ENCODE measurements around the gene ZNF717.
"Not testable (repeated sequence)": the region's sequence is repeated elsewhere in the genome, so short reads cannot be mapped to it uniquely, and the experiment has no call there.

ZNF717 gene

DNA sequence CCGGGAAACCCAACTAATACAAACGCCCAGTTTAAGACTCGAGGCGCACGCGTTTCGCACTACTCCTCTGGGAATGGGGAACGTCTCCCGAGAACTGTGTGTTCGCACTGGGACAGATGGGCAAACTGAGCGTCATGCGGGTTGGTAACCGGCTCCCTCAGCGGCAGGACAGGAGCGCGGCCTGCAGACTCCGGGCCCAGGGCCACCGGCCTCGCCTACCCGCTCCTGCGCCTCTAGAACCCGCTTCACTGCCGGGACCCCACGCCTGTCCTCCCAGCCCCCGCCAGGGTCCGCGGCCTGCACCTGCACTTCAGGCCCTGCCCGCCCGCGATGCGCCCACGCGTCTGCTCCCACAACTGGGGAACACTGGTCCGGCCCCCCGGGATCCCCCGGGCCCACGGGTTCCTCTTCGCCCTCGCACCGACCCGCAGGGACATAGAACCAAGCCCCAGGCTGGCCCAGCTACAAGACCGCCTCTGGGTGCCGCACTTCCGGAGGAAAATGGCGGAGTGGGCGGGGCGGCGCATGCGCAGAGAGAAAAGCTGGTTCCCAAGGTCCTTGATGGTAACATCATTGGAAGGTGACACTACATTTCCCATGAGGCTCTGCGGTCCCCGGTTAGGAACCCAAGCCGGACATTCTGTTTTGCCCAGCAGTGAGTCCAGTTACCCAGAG, at the start of gene ZNF717:
ZNF717 (minus strand) TSS at position 469 of the 675 bp plus-strand sequence. CDS start 2,187 bp downstream, outside the sequence.
- peak; percentile 1 for DNase-seq (ENCODE audit: low spot score)
- POLR2A ChIA-PET (ENCODE audit: low non-redundant PET): interaction anchor here (1.0 kb wide), 1 partner anchor 599 kb away, joined by 3 read pairs; no protein-coding TSS in a partner anchor
- CTCF ChIA-PET: not testable (repeated sequence)
- H3K27ac ChIP-seq: peak within 1 kb of the TSS; percentile 62

DNA sequence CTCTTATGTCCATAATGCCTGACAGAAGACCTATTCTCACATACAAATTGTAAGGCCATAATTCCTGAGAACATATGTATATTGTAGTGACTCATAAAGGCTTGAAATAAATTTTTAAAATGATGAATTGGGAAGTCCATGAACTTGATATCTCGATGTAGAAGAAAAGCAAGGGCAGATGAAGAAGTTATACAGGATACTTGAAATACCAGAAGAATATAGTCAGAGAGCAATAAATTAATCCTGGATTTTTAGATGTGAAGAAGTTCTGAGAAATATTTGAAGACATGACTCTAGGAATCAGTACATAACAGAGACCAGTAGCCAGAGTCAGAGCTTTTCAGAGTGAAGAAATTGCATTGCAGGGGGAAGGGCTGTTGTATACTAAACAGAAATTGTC, 45.7 kb upstream of the ZNF717 start:
- H3K27ac ChIP-seq; POLR2A ChIA-PET (ENCODE audit: low non-redundant PET); DNase-seq (ENCODE audit: low spot score); CTCF ChIA-PET: not testable (repeated sequence)

DNA sequence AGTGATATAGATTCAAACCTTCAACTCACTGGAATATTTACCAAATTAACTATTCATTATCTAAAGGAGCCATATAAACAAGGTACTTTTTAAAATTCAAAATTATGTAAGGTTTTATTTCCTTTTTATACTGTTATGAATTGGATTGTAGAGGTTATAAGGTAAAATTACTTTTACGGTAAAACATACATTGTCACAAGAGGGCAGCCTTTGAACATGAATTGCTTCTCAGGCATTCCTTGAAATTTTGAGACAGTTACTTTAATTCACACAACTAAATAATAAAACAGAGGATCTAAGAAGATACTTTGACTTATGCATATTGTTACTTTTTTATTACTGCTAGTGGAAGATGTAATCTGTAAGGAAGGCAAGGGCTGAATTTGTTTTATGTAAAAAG, 32.7 kb upstream of the ZNF717 start:
- POLR2A ChIA-PET (ENCODE audit: low non-redundant PET); CTCF ChIA-PET; DNase-seq (ENCODE audit: low spot score); H3K27ac ChIP-seq: not testable (repeated sequence)

DNA sequence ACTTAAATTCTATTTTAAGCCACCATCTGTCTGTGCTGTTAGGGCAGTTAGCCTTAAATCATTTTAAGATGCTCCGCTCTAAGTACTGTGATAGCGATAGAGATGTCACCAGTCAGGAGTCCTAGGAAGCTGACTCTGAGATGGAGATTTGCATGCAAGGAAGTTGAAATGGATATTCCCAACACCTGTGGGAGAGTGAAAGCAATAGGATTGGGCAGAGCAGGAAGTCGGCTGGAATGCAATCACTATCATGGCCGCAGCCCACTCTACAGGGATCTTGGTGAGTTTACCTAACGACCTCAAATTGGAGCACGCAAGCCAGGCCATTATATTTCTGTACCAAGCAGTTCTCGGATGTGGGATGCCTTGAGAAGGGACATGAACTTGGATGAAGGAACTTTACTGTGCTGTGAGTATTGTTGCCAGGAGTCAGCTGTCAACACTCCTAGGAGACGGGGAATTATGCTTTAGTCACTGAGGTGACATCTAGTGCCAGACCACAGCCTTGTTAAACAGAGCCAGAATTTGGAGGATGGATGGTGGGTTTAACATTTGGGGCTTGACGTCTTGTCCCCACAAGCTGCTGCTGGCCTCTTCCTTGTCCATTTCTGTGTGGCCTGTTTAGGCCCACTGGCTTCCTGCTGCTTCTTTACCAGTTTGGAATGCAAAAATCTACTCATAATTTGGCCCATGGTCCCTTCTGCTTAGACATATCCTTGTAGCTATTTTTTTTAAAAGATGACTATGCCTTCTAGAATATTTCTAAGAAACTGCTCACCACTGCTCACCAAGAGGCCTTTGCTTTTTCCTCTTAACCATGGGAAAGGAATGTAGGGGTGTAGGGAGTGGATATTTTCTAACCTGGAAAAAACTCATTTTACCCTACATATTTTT, 31.2 kb upstream of the ZNF717 start:
- H3K27ac ChIP-seq; DNase-seq (ENCODE audit: low spot score); POLR2A ChIA-PET (ENCODE audit: low non-redundant PET): not testable (repeated sequence)
- CTCF ChIA-PET: interaction anchor here (0.6 kb wide), 1 partner anchor 703 kb away, joined by 6 read pairs; no protein-coding TSS in a partner anchor

DNA sequence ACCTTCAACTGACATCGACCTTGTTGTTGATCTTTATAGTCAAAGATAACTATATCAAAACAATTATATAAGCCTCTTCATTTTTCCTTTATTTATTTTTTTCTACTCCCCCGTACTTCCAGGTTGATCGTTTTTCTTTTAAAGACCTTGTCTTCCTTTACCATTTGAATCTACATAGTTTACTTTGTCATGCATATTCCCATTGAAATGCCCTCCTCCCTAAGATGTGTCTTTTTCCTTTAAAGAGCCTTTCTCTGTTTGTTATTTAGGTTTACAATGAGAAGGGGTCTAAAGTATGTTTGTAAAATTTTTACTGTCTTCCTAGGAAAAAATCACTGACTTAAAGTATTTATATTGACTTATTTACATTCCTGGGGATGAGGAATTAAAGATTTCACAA, 29.4 kb upstream of the ZNF717 start:
- no peak overlapping the region for H3K27ac ChIP-seq
- TF ChIP-seq, protein P1, sequence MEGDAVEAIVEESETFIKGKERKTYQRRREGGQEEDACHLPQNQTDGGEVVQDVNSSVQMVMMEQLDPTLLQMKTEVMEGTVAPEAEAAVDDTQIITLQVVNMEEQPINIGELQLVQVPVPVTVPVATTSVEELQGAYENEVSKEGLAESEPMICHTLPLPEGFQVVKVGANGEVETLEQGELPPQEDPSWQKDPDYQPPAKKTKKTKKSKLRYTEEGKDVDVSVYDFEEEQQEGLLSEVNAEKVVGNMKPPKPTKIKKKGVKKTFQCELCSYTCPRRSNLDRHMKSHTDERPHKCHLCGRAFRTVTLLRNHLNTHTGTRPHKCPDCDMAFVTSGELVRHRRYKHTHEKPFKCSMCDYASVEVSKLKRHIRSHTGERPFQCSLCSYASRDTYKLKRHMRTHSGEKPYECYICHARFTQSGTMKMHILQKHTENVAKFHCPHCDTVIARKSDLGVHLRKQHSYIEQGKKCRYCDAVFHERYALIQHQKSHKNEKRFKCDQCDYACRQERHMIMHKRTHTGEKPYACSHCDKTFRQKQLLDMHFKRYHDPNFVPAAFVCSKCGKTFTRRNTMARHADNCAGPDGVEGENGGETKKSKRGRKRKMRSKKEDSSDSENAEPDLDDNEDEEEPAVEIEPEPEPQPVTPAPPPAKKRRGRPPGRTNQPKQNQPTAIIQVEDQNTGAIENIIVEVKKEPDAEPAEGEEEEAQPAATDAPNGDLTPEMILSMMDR (conservative IDR thresholded peaks at IDR 0.05; ENCODE audit: low read depth): no peak
- CTCF ChIA-PET: no interaction called here
- POLR2A ChIA-PET (ENCODE audit: low non-redundant PET): no interaction called here
- no peak for DNase-seq (ENCODE audit: low spot score)

DNA sequence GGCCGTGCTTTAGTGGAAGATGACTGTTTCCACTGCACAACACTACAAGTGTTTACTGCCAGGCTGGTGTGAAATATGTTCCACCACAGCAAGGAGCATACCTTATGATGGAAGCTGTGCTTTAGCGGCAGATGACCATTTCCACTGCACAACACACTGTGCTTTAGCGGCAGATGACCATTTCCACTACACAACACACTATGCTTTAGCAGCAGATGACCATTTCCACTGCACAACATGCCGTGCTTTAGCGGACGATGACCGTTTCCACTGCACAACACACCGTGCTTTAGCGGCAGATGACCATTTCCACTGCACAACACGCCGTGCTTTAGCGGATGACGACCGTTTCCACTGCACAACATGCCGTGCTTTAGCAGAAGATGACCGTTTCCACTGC, 2.8 kb downstream of the ZNF717 start:
- TF ChIP-seq, protein P1 (conservative IDR thresholded peaks at IDR 0.05; ENCODE audit: low read depth): no peak
- CTCF ChIA-PET: no interaction called here
- POLR2A ChIA-PET (ENCODE audit: low non-redundant PET): no interaction called here
- DNase-seq (ENCODE audit: low spot score): no peak
- no peak overlapping the region for H3K27ac ChIP-seq

DNA sequence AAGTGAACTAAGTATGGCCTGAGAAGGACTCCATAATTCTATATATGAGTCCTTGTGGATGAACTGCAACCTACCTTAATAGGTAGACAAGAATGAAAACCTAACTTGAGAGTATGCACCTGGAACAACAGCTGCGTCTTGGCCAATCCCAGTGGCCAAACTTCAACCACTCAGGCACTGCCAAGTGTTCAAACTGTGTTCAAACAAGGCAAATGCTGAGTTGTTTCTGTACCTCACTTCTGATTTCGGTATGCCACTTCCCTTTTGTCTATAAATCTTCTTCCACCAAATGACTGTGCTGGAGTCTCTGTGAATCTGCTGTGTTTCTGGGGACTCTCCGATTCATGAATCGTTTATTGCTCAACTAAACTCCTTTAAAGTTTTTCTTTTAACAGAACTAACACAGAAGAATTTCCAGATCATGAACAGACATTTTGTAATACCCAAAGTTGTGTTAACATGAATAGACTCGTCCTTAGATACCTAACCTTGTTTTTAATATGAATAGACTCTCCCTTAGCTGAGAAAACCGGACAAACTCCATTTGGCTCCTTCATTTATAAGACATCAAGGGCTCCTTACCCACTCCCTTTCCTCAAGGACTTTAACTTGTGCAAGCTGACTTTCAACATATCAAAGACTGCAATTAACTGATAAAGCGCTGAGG, 4.1 kb downstream of the ZNF717 start:
- POLR2A ChIA-PET (ENCODE audit: low non-redundant PET): no interaction called here
- DNase-seq (ENCODE audit: low spot score): no peak
- H3K27ac ChIP-seq: no peak overlapping the region
- TF ChIP-seq, protein P1 (conservative IDR thresholded peaks at IDR 0.05; ENCODE audit: low read depth): no peak
- CTCF ChIA-PET: no interaction called here

DNA sequence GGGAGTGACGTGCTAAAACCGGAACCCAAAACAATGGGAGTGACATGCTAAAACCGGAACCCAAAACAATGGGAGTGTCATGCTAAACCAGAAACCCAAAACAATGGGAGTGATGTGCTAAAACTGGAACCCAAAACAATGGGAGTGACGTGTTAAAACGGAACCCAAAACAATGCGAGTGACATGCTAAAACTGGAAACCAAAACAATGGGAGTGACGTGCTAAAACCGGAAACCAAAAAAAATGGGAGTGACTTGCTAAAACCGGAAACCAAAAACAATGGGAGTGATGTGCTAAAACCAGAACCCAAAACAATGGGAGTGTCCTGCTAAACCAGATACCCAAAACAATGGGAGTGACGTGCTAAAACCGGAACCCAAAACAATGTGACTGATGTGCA, 7.6 kb downstream of the ZNF717 start:
- CTCF ChIA-PET; H3K27ac ChIP-seq; POLR2A ChIA-PET (ENCODE audit: low non-redundant PET); DNase-seq (ENCODE audit: low spot score): not testable (repeated sequence)

DNA sequence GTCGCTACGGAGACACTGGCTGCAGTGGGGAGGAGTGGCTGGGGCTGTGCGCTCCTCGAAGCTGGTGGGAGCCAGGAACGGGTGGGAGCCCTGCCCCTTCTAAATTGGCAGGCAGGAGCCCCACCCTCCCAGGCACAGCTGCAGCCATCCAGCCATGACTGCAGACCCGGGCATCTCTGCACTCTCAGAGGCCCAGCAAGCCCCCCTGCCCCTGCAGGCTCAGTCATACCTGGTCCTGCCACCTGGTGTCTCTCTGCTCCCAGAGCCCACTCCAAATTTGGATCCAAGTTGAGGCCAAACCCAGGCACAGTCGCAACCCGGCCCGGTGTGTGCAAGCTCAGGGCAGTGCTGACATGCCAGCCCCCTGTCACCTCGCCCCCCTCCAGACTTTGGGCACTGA, 13.7 kb downstream of the ZNF717 start:
- H3K27ac ChIP-seq; CTCF ChIA-PET; DNase-seq (ENCODE audit: low spot score); POLR2A ChIA-PET (ENCODE audit: low non-redundant PET): not testable (repeated sequence)

Data from RWPE1 (cell line).